GM21737 (cell line): ENCODE results near the gene TCF7.

Source experiments
- ATAC-seq: cut with Tn5 transposase; IDR thresholded peaks from one replicate; pipeline ENCODE4 v1.9.1; 2021; ENCODE audit warnings: mild to moderate bottlenecking, moderate library complexity; ENCODE audit not compliant: unreplicated experiment

The TCF7 gene

DNA sequence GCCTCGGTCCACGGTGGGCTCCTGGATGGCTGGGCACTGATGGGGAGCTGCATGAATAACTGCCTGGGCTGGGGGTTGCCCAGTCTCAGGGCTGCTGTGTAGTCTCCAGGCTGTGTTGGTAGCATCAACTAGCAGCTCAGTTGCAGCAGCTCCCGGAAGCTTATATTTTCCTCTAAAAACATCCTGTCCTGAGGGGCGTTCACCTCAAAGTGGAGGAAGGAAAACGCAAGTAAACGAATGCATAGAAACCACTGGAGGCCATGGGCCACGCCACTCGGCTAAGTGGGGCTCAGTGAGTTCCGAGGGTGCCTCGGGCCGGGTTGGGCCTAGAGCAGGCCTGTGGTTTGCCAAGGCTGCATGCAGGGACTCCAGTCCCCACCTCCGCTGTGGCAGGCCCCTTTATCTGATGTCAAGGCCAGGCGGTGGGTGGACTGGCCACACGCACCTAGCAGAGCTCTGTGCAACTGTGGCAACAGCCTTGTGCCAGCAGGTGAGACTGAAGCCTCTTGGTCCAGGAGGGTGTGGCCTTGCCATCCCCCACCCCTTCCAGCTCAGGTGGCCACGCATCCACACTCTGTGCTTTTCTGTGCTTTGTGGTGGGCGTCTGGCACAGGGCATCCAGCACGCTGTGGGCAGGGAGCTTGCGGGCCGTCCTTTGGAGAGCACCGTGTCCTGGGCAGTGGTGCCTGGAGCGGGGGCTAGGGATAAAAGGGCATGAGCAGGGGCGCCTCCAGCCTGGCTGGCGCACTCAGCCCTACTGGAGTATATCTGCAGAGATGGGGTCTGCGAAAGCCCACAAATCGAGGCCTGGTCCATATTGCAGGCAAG lies 15.1 kb downstream of the TCF7 start:
- ATAC-seq: no peak

DNA sequence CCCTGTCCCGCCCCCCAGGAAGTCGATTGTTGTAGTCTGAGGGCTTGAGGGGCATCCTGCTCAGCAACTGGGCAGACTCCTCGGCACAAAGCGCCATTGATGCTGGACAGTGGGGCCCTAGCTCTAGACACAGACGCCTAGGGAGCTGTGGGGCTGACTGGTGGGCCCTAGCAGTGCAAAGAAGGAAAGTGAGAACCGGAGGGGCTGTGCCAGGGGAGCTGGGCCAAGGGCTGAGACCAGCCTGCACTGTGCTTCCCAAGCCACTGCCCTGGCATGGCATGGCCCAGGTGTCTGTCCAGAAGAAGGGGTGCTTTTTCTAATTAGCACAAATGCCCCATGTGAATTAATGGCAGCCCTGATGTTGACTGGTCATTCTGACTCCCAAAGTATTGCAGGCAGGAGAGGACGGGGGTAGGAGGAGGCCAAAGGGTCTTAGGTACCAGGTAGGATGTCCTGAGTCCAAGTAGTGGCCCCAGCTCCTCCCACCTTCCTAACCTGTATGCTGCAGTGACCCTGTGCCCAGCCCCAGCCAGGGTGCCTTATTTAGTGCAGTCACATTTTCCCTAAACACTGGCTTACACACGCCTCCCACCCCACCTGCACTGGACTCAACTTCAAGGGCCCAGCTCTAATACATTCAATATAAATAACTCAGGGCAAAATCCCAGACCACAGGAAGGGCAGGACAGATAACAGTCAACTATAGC lies 15.9 kb downstream of the TCF7 start:
- ATAC-seq: no peak

DNA sequence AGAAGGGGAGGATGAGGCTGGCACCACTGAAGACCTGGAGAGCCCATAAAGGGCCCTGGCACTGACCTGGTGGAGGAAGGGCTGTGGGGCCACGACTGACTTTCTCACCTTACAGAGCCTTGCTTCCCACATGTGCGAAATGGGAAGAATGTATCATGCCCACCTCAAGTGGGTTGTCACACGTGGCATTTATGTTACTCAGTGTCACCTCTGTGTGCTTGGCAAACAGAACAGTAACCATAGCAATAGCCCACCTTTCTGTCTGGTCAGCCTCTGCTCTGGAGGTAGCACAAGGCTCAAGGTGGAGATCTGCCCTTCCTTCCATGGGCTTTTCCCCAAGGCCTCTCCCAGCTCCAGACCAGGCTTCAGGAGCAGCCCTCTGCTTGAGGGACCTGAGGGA lies 16.7 kb downstream of the TCF7 start:
- no peak for ATAC-seq

DNA sequence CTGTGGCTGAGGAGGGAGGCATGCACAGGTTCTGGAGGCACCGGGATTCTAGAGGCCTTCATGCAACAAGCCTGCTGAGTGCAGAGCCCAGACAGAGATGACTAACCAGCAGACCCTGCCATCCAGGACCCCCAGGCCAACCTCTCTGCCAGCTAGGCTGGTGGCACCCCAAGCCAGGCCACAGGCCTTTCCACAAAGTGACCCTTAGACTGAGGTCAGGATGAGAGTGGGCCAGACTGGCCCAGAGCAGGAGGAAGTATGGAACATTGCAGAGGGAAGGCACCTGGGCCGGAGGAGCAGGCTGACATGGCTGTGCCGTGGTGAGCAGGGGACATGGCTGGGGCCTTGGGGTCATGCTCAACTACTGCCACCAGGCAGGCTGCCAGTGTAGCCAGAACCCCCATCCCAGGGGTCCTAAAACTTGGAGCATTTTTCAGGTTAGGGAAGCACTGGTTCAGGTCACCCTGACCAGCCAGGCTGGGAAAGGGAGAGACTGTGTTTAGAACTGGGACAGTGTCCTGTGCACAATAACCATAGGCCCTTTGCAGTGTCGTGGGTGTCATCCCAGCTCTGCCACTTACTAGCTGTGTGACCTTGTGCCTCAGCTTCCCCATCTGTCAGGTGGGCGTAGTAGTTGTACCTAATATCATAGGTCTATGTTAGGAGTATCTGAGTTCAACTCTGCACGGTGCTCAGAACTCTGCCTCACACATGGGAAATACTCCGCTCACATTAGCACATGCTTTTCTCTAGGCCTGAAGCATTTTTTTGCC lies 17.3 kb downstream of the TCF7 start:
- ATAC-seq: no peak

DNA sequence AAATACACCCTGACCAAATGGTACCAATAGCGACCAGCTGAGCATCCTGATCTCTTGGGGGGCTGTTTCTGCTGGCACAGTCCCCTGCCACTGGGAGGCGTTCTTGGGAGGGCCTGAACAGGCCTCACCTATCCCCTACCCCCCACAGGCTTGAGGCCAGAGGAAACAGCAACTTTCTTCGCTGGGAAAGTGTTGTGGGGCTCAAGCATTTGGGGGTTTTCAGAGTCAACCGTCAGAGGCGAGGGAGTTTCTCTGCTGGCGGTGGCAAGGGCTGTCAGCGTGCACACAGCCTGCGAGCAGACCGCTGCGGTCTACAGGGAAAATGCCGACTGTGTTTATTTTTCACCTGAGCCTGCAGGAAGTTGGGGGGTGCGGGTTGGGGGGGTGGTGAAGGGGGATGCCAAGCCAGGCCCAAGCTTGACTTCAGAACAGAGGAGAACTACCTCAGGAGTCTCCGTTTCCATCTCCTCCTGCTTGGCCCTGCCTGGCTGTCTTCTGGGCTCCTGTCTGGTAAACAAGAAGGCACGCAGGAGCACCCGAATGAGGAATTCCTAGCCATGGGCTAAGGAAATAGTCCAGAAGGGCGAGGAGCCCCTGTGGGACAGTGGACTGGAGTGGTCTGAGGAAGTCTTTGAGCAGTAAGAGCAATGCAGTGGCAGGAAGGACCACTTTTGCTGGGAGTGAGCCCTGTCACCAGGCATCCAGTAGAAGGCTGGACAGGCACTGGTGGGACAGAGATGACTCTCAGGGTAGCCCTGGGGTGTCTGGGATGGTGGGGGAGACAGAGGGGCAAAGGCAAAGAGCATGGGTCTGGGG lies 18.1 kb downstream of the TCF7 start:
- ATAC-seq: peak; percentile 65

DNA sequence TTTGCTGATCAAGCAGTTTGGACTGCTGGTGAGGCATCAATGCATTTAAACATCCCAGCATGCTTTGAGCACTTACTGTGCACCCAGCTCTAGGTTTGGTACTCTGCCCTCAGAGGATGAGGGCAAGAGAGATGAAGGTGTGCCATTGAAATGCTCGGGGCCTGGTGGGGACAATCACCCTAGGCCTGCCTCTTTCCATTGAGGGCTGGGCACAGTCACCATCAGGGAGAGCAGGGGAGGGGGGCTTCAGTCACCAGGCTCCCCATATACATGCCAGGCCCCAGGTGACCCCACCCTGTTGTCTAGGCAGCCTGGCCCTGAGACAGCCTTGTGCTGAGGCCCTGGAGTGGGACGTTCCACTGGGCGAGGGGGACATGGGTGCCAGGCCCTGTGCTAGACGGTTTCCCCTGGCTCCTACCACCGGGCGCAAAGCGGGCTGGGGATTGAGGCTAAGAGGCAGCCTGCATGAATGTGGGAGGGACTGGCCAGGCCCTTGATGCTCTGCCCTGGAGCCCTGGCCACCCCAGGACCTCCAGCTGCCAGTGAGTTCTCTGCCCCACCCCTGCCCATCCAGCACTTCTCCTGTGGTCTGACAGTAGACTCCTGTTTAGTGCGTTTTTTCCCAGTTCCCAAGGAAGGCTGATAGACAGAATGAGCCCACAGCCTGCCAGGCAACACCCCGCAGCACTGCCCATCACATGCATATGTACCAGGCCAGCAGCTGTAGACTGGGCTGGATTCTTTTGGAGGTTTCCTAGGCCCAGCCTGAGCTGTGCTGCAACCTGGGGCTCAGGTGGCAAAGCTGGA lies 18.9 kb downstream of the TCF7 start:
- no peak for ATAC-seq

DNA sequence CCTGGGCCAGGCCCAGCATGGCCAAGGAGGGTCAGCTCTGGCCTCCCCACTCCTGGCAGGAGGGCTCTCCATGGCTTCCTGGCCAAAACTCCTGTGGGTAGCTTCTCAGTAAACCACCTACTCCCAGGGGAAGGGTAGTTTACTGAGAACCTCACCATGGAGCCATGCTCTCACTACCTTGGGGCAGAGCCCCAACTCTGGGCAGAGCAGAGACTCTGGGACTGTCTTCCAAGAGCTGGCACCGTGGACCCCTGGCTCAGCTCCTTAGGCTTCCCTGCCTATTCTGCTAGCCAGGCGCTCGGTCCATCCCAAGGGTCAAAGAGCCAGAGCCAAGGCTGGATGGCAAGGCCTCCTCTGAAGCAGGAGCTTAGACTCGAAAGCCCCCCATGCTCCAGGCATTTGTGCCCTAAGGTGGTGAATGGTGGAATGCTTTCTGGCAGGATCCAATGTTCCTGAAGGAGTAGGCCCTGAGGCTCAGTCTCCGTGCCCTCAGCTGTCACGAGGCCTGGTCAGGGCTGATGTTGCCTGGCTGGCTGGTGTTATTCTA lies 19.6 kb downstream of the TCF7 start:
- no peak for ATAC-seq

DNA sequence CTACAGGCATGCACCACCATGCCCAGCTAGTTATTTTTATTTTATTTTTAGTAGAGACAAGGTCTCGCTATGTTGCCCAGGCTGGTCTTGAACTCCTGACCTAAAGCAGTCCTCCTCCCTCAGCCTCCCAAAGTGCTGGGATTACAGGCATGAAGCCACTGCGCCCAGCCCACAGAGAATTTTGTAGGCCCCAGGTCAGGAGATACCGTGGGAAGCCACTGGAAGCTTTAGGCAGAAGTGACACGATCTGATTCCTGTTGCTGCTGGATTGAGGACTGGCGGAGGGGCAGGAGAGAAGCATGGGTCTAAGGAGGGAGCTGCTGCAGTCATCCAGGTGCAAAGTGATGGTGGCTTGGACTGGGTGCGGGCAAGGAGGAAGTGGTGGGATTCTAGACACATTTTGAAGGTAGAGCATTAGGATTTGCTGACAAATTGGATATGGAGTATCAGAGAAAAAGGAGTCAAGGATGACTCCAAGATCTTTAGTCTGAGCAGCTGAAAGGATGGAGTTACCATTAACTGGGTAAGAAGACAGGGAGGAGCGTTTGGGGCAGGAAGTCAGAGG lies 20.7 kb downstream of the TCF7 start:
- no peak for ATAC-seq

DNA sequence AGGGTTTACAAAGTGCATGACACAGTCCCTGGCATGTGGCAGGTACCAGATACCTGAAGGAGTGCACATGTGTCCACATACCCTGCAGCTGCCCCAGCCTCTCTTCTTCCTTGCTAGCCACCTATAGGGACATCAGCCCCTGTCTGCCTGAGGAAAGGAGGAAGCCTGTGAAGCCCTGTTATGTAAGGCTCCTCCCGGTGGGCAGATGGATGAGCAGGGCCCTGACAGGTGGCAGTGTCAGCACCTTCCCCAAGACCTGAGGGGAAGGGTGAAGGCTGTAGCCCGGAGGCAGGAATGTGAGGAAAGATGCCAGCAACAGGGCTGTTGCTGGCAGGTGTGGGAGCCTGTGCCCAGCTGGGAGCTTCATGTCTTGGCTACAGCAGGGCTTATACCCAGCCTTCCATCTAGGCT lies 21.7 kb downstream of the TCF7 start:
- no peak for ATAC-seq

DNA sequence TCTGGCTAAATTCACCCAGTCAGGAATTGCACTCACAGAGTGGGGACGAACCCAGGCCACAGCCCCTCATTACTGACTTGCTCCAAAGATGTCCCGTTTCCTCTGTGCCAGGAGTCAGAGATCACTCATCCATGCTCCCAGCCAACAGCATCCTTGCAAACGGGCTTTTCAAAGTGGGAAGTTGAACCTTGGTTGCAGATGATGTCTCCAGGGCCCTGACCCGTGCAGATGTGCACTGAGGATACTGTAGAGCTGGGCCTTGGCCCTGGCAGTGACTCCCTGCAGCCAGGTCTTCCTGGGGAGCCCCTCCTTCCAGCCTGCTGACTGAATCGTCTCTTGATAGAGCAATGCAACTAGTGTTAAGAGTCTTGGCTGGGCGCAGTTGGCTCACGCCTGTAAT lies 22.3 kb downstream of the TCF7 start:
- no peak for ATAC-seq

DNA sequence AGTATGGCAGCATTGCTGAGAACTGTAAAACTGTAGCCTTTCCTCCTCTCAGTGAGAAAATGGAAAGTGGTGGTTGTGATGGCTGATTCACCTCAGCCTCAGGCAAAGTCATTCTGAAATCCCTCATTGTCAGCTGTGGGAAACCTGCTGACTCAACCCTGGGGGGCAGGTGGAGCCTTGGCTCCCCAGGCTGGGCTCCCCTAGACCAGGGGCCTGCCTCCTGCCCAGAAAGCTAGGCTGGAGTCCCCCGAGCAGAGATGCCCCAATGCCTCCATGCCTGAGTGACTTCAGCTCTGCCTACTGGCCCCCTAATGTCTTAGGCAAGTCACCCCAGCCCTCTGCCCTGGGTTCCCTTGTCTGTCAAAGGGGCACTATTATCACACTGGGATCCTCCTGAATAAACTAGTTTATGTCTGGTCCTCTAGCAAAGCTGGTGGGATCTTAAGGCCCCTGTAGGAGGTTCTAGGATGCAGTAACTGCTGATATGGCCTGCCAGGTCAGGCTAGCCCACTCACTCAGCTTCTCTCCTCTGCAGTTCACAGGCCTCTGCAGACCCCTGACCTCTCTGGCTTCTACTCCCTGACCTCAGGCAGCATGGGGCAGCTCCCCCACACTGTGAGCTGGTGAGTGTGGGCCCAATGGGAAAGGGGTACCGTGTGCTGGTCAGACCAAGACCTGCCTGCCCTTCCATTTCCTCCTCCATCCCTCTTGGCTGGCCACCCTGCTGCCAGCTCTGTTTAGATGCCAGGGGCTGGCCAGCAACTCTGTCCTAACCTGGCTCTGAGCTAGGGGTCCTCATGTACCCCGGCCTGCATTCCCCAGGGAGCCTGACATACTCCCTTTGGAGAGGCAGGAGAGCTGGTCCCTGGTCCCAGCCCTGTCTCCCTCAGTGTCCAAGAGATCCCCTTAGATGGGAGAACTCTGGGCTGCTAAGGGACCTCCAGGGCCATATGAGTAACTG lies 24.2 kb downstream of the TCF7 start:
- ATAC-seq: peak; percentile 73

DNA sequence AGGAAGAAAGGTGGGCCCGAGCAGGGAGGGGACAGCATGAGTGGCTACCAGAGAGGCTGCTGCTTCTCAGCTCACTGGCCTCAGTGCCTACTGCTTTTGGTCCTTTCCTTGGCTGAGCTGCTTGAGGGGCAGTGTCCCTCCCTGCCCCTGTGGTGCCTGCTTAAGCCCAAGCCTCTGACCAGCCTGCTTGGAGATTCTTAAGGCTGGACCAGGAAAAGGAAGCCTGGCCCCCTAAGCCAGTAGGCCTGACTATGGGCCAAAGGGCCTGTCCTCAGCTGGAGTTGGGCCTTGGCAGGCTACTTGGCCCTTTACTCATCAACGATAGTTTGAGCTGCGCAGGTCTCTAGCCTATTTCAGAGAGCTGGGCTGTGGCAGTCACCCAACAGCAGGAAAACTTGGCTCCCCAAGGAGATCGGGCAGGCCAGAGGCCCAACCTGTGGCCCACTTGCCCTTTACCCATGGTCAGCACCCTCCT lies 24.9 kb downstream of the TCF7 start:
- no peak for ATAC-seq

DNA sequence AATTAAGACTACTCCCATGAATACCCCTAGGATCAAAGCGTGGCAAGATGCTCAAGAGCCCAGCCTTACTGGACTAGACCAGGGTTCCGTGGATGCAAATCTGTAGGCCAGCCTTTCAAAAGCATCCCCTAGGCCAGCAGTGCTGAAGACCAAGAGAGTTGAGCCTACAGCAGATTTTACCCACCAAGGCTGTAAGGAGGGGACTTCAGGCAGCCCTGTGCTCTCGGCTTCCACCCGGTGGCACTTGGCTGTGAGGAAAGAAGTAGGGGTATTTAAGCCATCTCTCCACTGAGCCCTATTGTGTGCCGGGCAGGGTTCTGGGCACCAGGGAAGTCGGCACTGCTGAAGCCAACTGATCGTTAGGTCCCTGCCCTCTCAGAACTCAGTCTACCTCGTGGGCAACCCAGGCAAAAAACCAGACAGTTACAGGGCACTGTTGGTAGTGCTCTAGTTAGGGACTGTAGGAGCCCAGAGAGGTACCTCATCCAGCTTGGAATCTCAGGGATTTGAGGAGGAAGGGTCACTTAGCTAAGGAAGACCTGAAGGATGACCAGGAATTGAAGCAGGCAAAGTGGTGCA lies 25.5 kb downstream of the TCF7 start:
- no peak for ATAC-seq

DNA sequence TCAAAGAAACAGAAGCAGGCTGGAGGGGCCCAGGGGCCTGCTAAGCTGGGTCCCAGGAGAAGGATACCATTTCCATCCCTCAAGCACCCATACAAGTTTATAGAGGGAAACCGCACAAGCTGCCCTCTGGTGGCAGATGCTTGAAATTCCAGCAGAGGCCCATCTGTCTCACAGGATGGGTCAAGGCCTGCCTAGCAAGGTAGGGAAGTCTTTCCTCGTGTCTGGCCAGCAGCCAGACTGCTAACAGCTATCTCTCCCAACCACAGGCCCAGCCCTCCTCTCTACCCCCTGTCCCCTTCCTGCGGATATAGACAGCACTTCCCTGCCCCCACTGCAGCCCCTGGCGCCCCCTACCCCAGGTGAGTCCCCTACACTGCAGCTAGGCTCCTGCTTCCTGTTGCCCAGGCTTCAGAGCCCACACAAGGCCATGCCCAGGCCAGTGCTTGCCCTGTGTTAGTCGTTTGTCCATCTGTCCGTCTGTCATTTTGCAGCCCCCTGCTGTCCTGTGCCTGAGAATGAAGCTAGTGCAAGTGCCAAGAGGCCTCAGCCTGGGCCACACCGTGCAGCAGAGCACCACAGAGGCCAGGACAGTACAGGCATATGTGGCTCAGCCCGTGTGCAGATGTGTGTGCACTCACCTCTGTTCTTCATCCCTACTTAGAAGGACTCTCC lies 26.2 kb downstream of the TCF7 start:
- ATAC-seq: no peak

DNA sequence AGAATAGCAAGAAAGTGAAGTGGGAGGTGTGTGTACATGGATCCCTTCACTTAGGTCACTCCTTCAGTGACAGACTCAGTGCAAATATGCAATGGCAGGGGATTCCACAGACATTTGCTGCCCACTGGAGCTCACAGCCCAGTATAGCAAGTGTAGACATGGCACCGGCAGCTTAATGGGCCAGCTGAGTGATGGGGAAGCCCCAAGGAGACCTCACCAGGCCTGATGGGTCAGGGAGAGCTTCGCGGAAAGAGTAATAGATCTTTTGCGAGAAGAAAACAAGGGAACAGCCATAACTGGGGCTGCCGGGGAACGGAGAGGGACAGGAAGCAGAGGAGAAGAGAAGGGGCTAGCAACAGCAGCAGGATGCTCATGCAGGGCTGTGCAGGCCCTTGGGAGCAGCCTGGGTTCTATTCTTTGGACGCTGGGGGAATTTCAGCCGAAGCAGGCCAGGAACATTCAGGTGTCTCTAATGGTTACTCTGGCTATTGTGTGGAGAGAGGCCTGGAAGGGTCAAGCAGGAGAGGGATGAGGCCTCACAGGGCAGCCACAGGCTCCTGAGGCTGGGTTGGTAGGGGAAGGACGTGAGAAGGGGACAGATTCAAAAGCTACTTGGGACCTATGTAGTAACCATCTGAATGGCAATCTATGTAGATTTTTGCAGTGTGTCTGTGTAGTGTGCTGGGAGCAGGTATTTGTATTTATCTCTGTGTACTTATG lies 27.0 kb downstream of the TCF7 start:
- no peak for ATAC-seq

DNA sequence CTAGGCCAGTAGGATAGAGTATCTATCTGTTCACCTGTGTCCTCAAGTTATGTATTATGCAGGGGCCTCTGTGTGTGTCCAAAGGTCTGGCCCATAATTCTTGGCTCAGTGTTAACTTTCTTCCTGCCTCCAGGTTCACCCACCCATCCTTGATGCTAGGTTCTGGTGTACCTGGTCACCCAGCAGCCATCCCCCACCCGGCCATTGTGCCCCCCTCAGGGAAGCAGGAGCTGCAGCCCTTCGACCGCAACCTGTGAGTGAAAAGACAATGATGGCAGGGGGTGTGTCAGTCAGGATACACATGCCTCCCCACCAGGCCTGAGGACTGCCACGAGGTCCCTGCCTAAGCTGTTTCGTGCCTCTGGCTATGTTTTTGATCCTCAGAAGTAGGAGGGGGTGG lies 27.6 kb downstream of the TCF7 start:
- no peak for ATAC-seq

DNA sequence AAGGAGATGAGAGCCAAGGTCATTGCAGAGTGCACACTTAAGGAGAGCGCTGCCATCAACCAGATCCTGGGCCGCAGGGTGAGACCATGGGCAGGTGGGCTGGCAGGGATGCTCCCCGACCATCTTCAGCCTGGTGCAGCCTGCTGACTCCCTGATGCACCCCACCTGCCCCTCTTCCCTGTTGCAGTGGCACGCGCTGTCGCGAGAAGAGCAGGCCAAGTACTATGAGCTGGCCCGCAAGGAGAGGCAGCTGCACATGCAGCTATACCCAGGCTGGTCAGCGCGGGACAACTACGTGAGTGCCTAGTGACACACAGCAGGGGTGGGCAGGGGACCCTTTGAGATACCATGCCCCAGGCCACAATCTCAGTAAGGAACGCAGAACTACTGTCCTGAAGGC lies 28.3 kb downstream of the TCF7 start:
- no peak for ATAC-seq
